Measurements from ENCODE around the gene FAM193A.

DNA sequence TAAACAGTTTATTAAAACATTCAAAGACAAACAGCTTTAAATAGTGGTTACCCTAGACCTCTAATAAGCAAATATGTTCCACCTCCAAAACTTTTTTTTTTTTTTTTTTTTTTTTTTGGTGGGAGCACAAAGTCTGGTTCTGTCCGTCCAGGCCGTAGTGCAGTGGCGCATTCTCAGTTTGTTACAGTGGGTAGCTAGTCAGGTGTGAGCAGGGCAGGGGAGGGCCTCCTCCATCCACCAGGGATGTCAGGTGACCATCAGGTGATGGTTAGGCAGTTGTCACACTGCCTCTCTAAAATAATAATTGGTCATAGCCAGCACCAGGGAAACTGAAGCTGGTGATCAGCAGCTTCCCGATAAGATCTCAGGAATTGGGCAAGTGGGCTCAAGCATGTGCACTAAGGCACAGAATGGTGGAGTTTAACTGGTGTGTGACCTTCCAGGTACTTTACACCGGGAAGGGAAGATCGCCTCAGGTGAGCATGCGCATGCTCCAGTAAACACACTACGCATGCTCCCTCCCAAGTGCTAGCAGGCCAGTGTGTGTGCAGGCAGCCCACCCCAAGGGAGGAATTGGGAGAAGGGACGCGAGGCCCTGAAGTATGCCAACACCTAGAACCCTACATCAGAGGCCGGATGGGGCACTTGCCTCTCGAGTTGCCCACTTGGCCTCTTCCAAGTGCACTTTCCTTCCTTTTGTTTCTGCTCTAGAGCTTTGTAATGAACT, 192.5 kb downstream of the FAM193A start:
- TF ChIP-seq, protein P1, sequence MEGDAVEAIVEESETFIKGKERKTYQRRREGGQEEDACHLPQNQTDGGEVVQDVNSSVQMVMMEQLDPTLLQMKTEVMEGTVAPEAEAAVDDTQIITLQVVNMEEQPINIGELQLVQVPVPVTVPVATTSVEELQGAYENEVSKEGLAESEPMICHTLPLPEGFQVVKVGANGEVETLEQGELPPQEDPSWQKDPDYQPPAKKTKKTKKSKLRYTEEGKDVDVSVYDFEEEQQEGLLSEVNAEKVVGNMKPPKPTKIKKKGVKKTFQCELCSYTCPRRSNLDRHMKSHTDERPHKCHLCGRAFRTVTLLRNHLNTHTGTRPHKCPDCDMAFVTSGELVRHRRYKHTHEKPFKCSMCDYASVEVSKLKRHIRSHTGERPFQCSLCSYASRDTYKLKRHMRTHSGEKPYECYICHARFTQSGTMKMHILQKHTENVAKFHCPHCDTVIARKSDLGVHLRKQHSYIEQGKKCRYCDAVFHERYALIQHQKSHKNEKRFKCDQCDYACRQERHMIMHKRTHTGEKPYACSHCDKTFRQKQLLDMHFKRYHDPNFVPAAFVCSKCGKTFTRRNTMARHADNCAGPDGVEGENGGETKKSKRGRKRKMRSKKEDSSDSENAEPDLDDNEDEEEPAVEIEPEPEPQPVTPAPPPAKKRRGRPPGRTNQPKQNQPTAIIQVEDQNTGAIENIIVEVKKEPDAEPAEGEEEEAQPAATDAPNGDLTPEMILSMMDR (IDR thresholded peaks at IDR 0.05; ENCODE audit: low read length) = no peak
- TF ChIP-seq EZH2 (IDR thresholded peaks at IDR 0.05; ENCODE audit: borderline replicate concordance, low read length) = no peak

Measured in OCI-LY1 (cell line).